Prostate gland (tissue), 2 donors: ENCODE data around the gene PIAS4. TPM values are rescaled to one million over a fixed set of nuclear protein-coding genes. Genes with fewer than 3 reads are reported as not detected.

ENCODE experiments used
- DNase-seq: peaks from one replicate; pipeline ENCODE4 v3.0.0-alpha.2; 2019; ENCODE audit warnings: low spot score
- H3K27ac ChIP-seq, 2 donors: fragments of 200-600 bp; sonication (generic); 2 replicates each; pipeline ENCODE4 v1.5.1; 2017 to 2019
- H3K27me3 ChIP-seq: fragments of 200-600 bp; sonication (generic); replicated peaks from 2 replicates; pipeline ENCODE4 v1.5.1; 2019; ENCODE audit not compliant: insufficient read depth
- H3K36me3 ChIP-seq, 2 donors: fragments of 200-600 bp; sonication (generic); 1 replicate in 1 of 2; 2 replicates in 1 of 2; pipeline versions ENCODE4 v1.5.1 to v1.8.1; 2017 to 2019
- H3K4me1 ChIP-seq: fragments of 200-600 bp; sonication (generic); replicated peaks from 2 replicates; pipeline ENCODE4 v1.5.1; 2019
- H3K4me3 ChIP-seq, 2 donors: fragments of 200-600 bp; sonication (generic); 2 replicates each; pipeline ENCODE4 v1.5.1; 2017 to 2019
- H3K9me3 ChIP-seq: fragments of 200-600 bp; sonication (generic); 2 replicates; pipeline ENCODE4 v1.5.1; 2017
- CTCF ChIP-seq, 4 experiments: fragments of 200-600 bp in 2 of 4; fragments of 450-650 bp in 2 of 4; sonication (generic) in 2 of 4; IDR thresholded peaks; 1 replicate in 3 of 4; 2 replicates in 1 of 4; pipeline ENCODE4 v1.5.1; 2016 to 2019; ENCODE audit warnings: antibody characterized with exemption in 4 of 4, mild to moderate bottlenecking in 2 of 4, moderate library complexity in 2 of 4
- POLR2A ChIP-seq: fragments of 450-650 bp; IDR thresholded peaks from one replicate; pipeline ENCODE4 v1.6.1; 2016; ENCODE audit warnings: antibody characterized with exemption, mild to moderate bottlenecking
- POLR2AphosphoS5 ChIP-seq: sonication (generic); formaldehyde crosslinking; IDR thresholded peaks from one replicate; pipeline ENCODE4 v1.6.1; 2017; ENCODE audit warnings: antibody characterized with exemption
- WGBS: methylation state at CpG from one replicate; pipeline ENCODE4 v1.1.5; 2018; 5-methylcytosine and 5-hydroxymethylcytosine counted together
- intact Hi-C: fragments of 100-400 bp; cut with DNase I; formaldehyde crosslinking; loops from one replicate; pipeline ENCODE4 v1.14.2; 2022
- total RNA-seq, 2 donors: library from RNA; depleted of rRNA; stranded (reverse); fragments of >200 nt; gene quantifications; one replicate each; pipeline ENCODE4 v1.1.0, GENCODE V29; 2016

Gene PIAS4
- total RNA-seq, 2 donors from 2014 or later: 25.3 to 70.0 TPM

- Histone ChIP-seq H3K27ac (peak overlapping the region in 1 of 2 donors; percentile 63), H3K9me3 (no peaks in the 10 kb centered on the region), H3K27me3 (no peaks in the 10 kb centered on the region), H3K4me1 (peaks cover 2% of the 10 kb centered on the region), H3K36me3 (no peaks in the 10 kb centered on the region), H3K4me3 (no peak overlapping the region)
- TF ChIP-seq POLR2A: no peak
- TF ChIP-seq POLR2AphosphoS5: no peak
- TF ChIP-seq CTCF (IDR thresholded peaks at IDR 0.05): no peak
- WGBS: 80% methylated on average over 40 of the region's 40 CpGs
- intact Hi-C loops: no loop called here
- no peak for DNase-seq
Observed at GRCh38 chr19:4038661-4039423, 31.3 kb downstream of the PIAS4 start.

GRCh38 chr19:4042064-4042730, 34.7 kb downstream of the PIAS4 start:
- Histone ChIP-seq H3K4me1 (peaks cover 2% of the 10 kb centered on the region), H3K4me3 (no peak overlapping the region), H3K27ac (peak overlapping the region; percentile 78 to 82), H3K9me3 (no peaks in the 10 kb centered on the region), H3K36me3 (peaks cover 0 to 3% of the 10 kb centered on the region in 2 donors), H3K27me3 (no peaks in the 10 kb centered on the region)
- TF ChIP-seq POLR2A (no peak), POLR2AphosphoS5 (no peak), CTCF (IDR thresholded peaks at IDR 0.05) (no peak)
- intact Hi-C loops: no loop called here
- no peak for DNase-seq
- WGBS: 83% methylated on average over 13 of the region's 14 CpGs

DNA sequence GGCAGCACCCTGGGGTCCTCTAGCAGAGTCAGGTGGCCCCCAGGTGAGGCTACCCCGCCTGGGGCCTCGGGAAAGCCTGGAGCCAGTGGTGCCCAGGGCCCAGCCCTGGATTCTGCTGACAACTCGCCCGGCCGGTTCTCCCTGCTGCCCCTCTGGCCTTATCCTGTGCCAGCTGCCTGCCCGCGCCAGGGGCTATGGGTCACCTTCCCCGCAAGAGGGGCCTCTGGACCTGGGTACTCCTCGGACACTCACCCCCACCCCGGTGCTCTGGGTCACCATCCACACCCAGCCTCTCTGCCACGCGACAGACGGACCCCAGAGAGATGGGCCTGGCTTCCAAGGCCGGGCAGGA, 35.2 kb downstream of the PIAS4 start:
- peaks cover 0 to 3% of the 10 kb centered on the region in 2 donors for H3K36me3 ChIP-seq
- peak; percentile 75 for DNase-seq
- peak overlapping the region; percentile 78 to 82 for H3K27ac ChIP-seq
- 25% methylated on average over 14 of the region's 14 CpGs for WGBS
- H3K4me1 ChIP-seq: peaks cover 2% of the 10 kb centered on the region
- H3K4me3 ChIP-seq: no peak overlapping the region
- H3K27me3 ChIP-seq: no peaks in the 10 kb centered on the region
- intact Hi-C loops: no loop called here
- TF ChIP-seq POLR2A: no peak
- peak; percentile 62 for TF ChIP-seq POLR2AphosphoS5
- H3K9me3 ChIP-seq: no peaks in the 10 kb centered on the region

- Histone ChIP-seq H3K27ac (peak overlapping the region; percentile 78 to 82), H3K4me1 (peaks cover 2% of the 10 kb centered on the region), H3K27me3 (no peaks in the 10 kb centered on the region), H3K36me3 (peaks cover 0 to 3% of the 10 kb centered on the region in 2 donors), H3K4me3 (no peak overlapping the region), H3K9me3 (no peaks in the 10 kb centered on the region)
- TF ChIP-seq CTCF (IDR thresholded peaks at IDR 0.05) (no peak), POLR2A (no peak), POLR2AphosphoS5 (no peak)
- intact Hi-C loops: no loop called here
- WGBS: 46% methylated on average over 10 of the region's 11 CpGs
- DNase-seq: no peak
Observed at GRCh38 chr19:4043401-4043800, 35.9 kb downstream of the PIAS4 start.

DNA sequence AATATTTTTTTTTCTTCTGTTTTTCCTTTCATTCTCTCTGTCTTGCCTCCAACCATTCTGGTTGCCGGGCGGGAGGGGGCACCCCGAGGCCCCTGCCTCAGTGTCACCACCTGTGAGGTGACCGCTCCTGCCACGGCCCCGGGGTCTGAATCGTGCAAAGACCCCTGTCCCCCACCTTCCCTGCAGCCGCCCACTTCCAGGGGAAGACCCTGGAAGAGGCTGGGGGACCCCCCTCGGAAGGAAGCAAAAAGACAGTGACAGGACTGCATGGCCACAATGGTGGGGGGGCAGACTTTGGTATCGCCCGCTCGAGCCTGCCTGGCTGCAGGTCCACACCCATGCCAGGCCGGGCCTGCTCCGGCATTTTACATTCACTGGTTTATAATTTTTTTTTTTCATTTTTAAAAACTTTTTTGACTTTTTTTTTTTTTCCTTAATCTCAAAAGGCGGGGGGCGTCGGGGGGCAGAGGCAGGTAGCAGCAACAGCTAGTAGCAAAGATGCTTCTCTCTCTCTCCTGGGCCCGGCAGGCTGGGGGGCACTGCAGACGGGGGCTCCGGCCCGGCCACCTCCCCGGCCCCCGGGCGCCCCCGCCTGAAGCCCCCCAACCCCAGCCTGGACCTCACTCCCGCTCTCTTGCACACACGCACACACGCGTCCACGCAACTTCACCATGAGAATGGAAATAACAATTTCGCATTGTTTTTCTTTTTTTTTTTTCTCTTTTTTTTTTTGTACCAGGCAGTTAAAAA, 36.6 kb downstream of the PIAS4 start:
- peak overlapping the region in 1 of 2 donors; percentile 43 for H3K27ac ChIP-seq
- TF ChIP-seq POLR2AphosphoS5 (no peak), POLR2A (no peak), CTCF (IDR thresholded peaks at IDR 0.05) (no peak)
- intact Hi-C loops: no loop called here

More for the DNA sequence above, 36.6 kb downstream of the PIAS4 start:
- Histone ChIP-seq H3K4me1 (peaks cover 2% of the 10 kb centered on the region), H3K4me3 (no peak overlapping the region), H3K27me3 (no peaks in the 10 kb centered on the region), H3K9me3 (no peaks in the 10 kb centered on the region), H3K36me3 (peaks cover 0 to 3% of the 10 kb centered on the region in 2 donors)
- no peak for DNase-seq
- WGBS: 76% methylated on average over 31 of the region's 31 CpGs
